K562 (cell line): ENCODE results near the gene ZNF668. TPM values are rescaled to one million over a fixed set of nuclear protein-coding genes. Genes with fewer than 3 reads are reported as not detected.

Experiments used
- CHD4 ChIP-seq: fragments of 200-600 bp; sonication (generic); IDR thresholded peaks from 3 replicates; pipeline ENCODE4 v1.6.1; 2012; ENCODE audit warnings: low read depth, mild to moderate bottlenecking, mixed read lengths, low read length, inconsistent platforms; ENCODE audit not compliant: insufficient read depth, insufficient replicate concordance, poor library complexity, severe bottlenecking
- CXXC5 ChIP-seq: fragments of 250-450 bp; sonication (Bioruptor Pico); IDR thresholded peaks from 2 replicates; pipeline ENCODE4 v1.8.0; 2022; ENCODE audit warnings: inconsistent platforms, mild to moderate bottlenecking, moderate library complexity
- DACH1 ChIP-seq: fragments of 450-650 bp; IDR thresholded peaks from 2 replicates; pipeline ENCODE4 v1.6.1; 2018; ENCODE audit not compliant: partially characterized antibody
- GABPB1 ChIP-seq: sonication (generic); formaldehyde crosslinking; IDR thresholded peaks from 2 replicates; pipeline ENCODE4 v1.8.0; 2022; ENCODE audit warnings: mild to moderate bottlenecking, missing genetic modification reagents
- HDGF ChIP-seq: fragments of 450-650 bp; IDR thresholded peaks from 2 replicates; pipeline ENCODE4 v1.6.1; 2016
- HNRNPL ChIP-seq: fragments of 200-400 bp; formaldehyde crosslinking; IDR thresholded peaks from 2 replicates; pipeline ENCODE4 v1.6.1; 2017; ENCODE audit warnings: low read depth, mild to moderate bottlenecking, low read length
- KLF10 ChIP-seq: fragments of 250-450 bp; sonication (Bioruptor Pico); IDR thresholded peaks from 2 replicates; pipeline ENCODE4 v1.6.1; 2021; ENCODE audit warnings: matching md5 sums
- SAFB2 ChIP-seq: fragments of 200-400 bp; formaldehyde crosslinking; IDR thresholded peaks from 2 replicates; pipeline ENCODE4 v1.6.1; 2018; ENCODE audit warnings: borderline replicate concordance, low read length, low read depth, moderate library complexity; ENCODE audit not compliant: severe bottlenecking
- TAF7 ChIP-seq: fragments of 450-650 bp; IDR thresholded peaks from 2 replicates; pipeline ENCODE4 v1.6.1; 2016; ENCODE audit warnings: missing genetic modification characterization, missing compliant biosample characterization
- TAL1 ChIP-seq: fragments of 450-650 bp; IDR thresholded peaks from 2 replicates; pipeline ENCODE4 v1.6.1; 2016; ENCODE audit warnings: mild to moderate bottlenecking
- U2AF1 ChIP-seq: fragments of 200-400 bp; formaldehyde crosslinking; optimal IDR thresholded peaks from 2 replicates; pipeline ENCODE3; 2017; ENCODE audit warnings: mild to moderate bottlenecking, low read depth, low read length, moderate library complexity
- ZBTB11 ChIP-seq, 3 experiments: fragments of 200-800 bp in 1 of 3; fragments of 250-450 bp in 1 of 3; fragments of 450-650 bp in 1 of 3; sonication (Bioruptor Pico) in 1 of 3; sonication (Bioruptor generic) in 1 of 3; formaldehyde crosslinking in 1 of 3; IDR thresholded peaks; 2 replicates each; pipeline versions ENCODE4 v1.6.1 to v1.8.0; 2016 to 2022; ENCODE audit warnings: mild to moderate bottlenecking in 2 of 3, missing genetic modification characterization in 2 of 3, missing compliant biosample characterization in 1 of 3, moderate library complexity in 1 of 3
- ZNF175 ChIP-seq: fragments of 200-800 bp; sonication (Bioruptor generic); IDR thresholded peaks from 2 replicates; pipeline ENCODE4 v1.6.1; 2016; ENCODE audit warnings: low read depth, mild to moderate bottlenecking, missing genetic modification characterization, missing compliant biosample characterization
- ZNF830 ChIP-seq: fragments of 250-450 bp; sonication (Bioruptor Pico); IDR thresholded peaks from 2 replicates; pipeline ENCODE4 v1.5.0; 2021; ENCODE audit warnings: mild to moderate bottlenecking
- ZSCAN32 ChIP-seq: fragments of 450-650 bp; formaldehyde crosslinking; IDR thresholded peaks from 2 replicates; pipeline ENCODE4 v1.4.0; 2020; ENCODE audit warnings: mild to moderate bottlenecking, moderate library complexity
- polyA plus RNA-seq, 8 experiments: library from polyadenylated mRNA; depleted of rRNA in 4 of 8; stranded (reverse) in 5 of 8; unstranded in 3 of 8; fragments of >200 nt; fragmentation: Nextera tagmentation in 2 of 8; fragmentation: Illumina TruSeq in 1 of 8; extraction: Ambion mirVana in 2 of 8; extraction: Trizol in 1 of 8; gene quantifications; 2 replicates each; pipeline versions ENCODE4 v1.2.1 to v1.2.3, GENCODE V29; 2011 to 2014; ENCODE audit warnings: inconsistent platforms in 1 of 8, missing spikeins in 1 of 8
- total RNA-seq, 7 experiments: library from RNA; depleted of rRNA in 6 of 7; stranded (reverse); fragments of >200 nt in 6 of 7; fragmentation: Illumina TruSeq in 2 of 7; extraction: Trizol in 2 of 7; gene quantifications; 2 replicates each; pipeline versions ENCODE4 v1.2.1 to v1.2.3, GENCODE V29; 2011 to 2021; ENCODE audit warnings: low replicate concordance in 1 of 7
- TF ChIP-seq, protein P1 (sequence below): sonication (generic); formaldehyde crosslinking; IDR thresholded peaks from 2 replicates; pipeline ENCODE4 v1.8.1; 2023; ENCODE audit warnings: mild to moderate bottlenecking, missing genetic modification reagents
- TF ChIP-seq, protein P2 (sequence below): fragments of 250-450 bp; sonication (Bioruptor Pico); IDR thresholded peaks from 2 replicates; pipeline ENCODE4 v1.8.0; 2021; ENCODE audit warnings: mild to moderate bottlenecking, moderate library complexity
- TF ChIP-seq, protein P3 (sequence below): fragments of 250-450 bp; sonication (Bioruptor Pico); IDR thresholded peaks from 2 replicates; pipeline ENCODE4 v1.8.0; 2022; ENCODE audit warnings: moderate library complexity, mild to moderate bottlenecking, inconsistent platforms

Gene ZNF668
- total and polyA plus RNA-seq, 9 of the 15 experiments (the other 6 are each of a cell fraction or from before 2014, with no cell fraction given): 0.04 to 15.3 (median 3.8) TPM; not detected in 1

GRCh38 chr16:31073970-31074813 is at the start of gene ZNF668, which contains the start of gene ZNF646 (continued):
- TF ChIP-seq ZBTB11 (CRISPR knock-in tag; IDR thresholded peaks at IDR 0.05) (peak; percentile 94 to 99 (median 98)), HDGF (no peak), CHD4 (no peak), SAFB2 (no peak), TAF7 (tag) (peak; percentile 77), GABPB1 (CRISPR knock-in tag) (peak; percentile 99), ZSCAN32 (CRISPR knock-in tag) (no peak), ZNF830 (CRISPR knock-in tag) (no peak), KLF10 (CRISPR knock-in tag) (no peak), U2AF1 (no peak), HNRNPL (no peak), TAL1 (no peak), DACH1 (no peak), CXXC5 (peak; percentile 94), ZNF175 (CRISPR knock-in tag) (no peak)
- TF ChIP-seq, protein P1, sequence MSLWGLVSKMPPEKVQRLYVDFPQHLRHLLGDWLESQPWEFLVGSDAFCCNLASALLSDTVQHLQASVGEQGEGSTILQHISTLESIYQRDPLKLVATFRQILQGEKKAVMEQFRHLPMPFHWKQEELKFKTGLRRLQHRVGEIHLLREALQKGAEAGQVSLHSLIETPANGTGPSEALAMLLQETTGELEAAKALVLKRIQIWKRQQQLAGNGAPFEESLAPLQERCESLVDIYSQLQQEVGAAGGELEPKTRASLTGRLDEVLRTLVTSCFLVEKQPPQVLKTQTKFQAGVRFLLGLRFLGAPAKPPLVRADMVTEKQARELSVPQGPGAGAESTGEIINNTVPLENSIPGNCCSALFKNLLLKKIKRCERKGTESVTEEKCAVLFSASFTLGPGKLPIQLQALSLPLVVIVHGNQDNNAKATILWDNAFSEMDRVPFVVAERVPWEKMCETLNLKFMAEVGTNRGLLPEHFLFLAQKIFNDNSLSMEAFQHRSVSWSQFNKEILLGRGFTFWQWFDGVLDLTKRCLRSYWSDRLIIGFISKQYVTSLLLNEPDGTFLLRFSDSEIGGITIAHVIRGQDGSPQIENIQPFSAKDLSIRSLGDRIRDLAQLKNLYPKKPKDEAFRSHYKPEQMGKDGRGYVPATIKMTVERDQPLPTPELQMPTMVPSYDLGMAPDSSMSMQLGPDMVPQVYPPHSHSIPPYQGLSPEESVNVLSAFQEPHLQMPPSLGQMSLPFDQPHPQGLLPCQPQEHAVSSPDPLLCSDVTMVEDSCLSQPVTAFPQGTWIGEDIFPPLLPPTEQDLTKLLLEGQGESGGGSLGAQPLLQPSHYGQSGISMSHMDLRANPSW (CRISPR knock-in tag): no peak
- TF ChIP-seq, protein P2, sequence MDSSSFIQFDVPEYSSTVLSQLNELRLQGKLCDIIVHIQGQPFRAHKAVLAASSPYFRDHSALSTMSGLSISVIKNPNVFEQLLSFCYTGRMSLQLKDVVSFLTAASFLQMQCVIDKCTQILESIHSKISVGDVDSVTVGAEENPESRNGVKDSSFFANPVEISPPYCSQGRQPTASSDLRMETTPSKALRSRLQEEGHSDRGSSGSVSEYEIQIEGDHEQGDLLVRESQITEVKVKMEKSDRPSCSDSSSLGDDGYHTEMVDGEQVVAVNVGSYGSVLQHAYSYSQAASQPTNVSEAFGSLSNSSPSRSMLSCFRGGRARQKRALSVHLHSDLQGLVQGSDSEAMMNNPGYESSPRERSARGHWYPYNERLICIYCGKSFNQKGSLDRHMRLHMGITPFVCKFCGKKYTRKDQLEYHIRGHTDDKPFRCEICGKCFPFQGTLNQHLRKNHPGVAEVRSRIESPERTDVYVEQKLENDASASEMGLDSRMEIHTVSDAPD (CRISPR knock-in tag): no peak
- TF ChIP-seq, protein P3, sequence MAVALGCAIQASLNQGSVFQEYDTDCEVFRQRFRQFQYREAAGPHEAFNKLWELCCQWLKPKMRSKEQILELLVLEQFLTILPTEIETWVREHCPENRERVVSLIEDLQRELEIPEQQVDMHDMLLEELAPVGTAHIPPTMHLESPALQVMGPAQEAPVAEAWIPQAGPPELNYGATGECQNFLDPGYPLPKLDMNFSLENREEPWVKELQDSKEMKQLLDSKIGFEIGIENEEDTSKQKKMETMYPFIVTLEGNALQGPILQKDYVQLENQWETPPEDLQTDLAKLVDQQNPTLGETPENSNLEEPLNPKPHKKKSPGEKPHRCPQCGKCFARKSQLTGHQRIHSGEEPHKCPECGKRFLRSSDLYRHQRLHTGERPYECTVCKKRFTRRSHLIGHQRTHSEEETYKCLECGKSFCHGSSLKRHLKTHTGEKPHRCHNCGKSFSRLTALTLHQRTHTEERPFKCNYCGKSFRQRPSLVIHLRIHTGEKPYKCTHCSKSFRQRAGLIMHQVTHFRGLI: no peak
